Psoas muscle (tissue), 8 donors: Measurements from ENCODE around the gene OR5M10. TPM values are rescaled to one million over a fixed set of nuclear protein-coding genes. Genes with fewer than 3 reads are reported as not detected.

Source experiments
- ATAC-seq, 4 donors: fragments of 200-7000 bp; cut with Tn5 transposase; one replicate each; pipeline ENCODE4 v1.9.1; 2020; ENCODE audit warnings: moderate library complexity in 3 of 4, mild to moderate bottlenecking in 2 of 4
- DNase-seq, 2 donors: peaks; one replicate each; pipeline ENCODE4 v3.0.0-alpha.2; 2020
- H3K27ac ChIP-seq: fragments of 200-600 bp; one replicate; pipeline ENCODE4 v1.8.0; 2022
- H3K27me3 ChIP-seq, 3 donors: fragments of 200-600 bp in 1 of 3; one replicate each; pipeline versions ENCODE4 v1.6.1 to v1.8.0; 2013 to 2022; ENCODE audit warnings: low read length in 2 of 3, mild to moderate bottlenecking in 2 of 3, moderate library complexity in 1 of 3; ENCODE audit not compliant: insufficient read depth in 3 of 3
- H3K36me3 ChIP-seq, 2 donors: fragments of 200-600 bp in 1 of 2; one replicate each; pipeline versions ENCODE4 v1.6.1 to v1.8.0; 2013 to 2022; ENCODE audit warnings: low read depth in 1 of 2, mild to moderate bottlenecking in 1 of 2, moderate library complexity in 1 of 2; ENCODE audit not compliant: insufficient read depth in 1 of 2
- H3K4me1 ChIP-seq: fragments of 200-600 bp; one replicate; pipeline ENCODE4 v1.8.0; 2022
- H3K4me3 ChIP-seq: fragments of 200-600 bp; one replicate; pipeline ENCODE4 v1.8.0; 2022; ENCODE audit warnings: mild to moderate bottlenecking
- H3K9me3 ChIP-seq: fragments of 200-600 bp; one replicate; pipeline ENCODE4 v1.8.0; 2022
- WGBS, 3 donors: extraction: QIAGEN DNeasy Blood & Tissue Kit; methylation state at CpG; one replicate each; pipeline versions ENCODE4 v1.1.6 to v1.1.7; 2013; 5-methylcytosine and 5-hydroxymethylcytosine counted together
- intact Hi-C, 2 donors: fragments of 100-400 bp; cut with DNase I; formaldehyde crosslinking; loops; one replicate each; pipeline versions ENCODE4 v1.11.0 to v1.14.2; 2022
- polyA plus RNA-seq, 3 donors: library from polyadenylated mRNA; stranded (reverse); fragments of 200-250 nt; gene quantifications; one replicate each; pipeline ENCODE4 v1.2.3, GENCODE V29; 2013
- total RNA-seq, 4 donors: library from RNA; stranded (reverse); fragmentation: NEBNext Ultra II Directional in 2 of 4; extraction: Animal tissue kit (Norgen Biotek cat#: 25700) in 2 of 4; gene quantifications; one replicate each; pipeline versions ENCODE4 v1.2.1 to v1.2.4, GENCODE V29; 2021 to 2023
- TF ChIP-seq, protein P1 (sequence below): fragments of 200-600 bp; IDR thresholded peaks from one replicate; pipeline ENCODE4 v1.8.0; 2022; ENCODE audit warnings: antibody characterized with exemption
- donor health status: healthy with polysubstance abuse.
- donor health status: DM: no; HTN: no; CAD: no; lungs with moderate emphysema.
- donor health status: Bipolar disorder and iron deficiency.
- donor health status: healthy.
- donor health status: DM: yes; HTN: yes; CAD: no.
- donor health status: DM: no; HTN: no; CAD: no.
- donor health status: DM: no; HTN: no; CAD: no.
- donor health status: DM: yes; HTN: yes; CAD: no.

OR5M10 gene
- total and polyA plus RNA-seq, 7 donors = not detected

DNA sequence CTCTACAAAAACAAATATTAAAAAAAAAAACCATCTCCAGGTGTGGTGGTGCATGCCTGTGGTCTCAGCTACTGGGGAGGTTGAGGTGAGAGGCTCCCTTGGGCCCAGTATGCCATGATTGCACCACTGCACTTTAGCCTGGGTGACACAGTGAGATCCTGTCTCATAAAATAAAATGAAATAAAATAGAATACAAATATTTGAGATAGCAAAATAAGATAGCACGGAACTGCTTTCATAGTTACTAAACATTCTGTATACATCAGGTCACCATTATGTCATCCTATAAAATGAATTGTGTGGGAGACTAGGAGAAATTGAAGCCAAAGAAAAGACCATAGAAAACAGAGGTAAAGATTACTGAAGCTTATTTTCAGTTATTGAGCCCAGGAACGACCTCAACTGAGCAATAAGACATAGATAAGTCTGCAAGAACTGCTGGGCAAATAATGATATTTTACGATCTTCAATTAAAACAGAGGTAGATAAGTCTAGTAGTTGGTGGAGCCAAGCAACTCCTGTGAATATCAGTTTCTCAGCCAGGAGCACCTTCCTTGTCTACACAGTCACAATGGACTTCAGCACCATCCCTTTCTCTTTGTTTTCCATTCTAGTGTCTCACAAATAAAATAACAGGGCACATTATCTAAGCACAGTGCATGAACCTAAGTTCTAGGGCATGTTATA, 44.3 kb downstream of the OR5M10 start:
- no peaks in the 10 kb centered on the region for H3K36me3 ChIP-seq
- H3K27me3 ChIP-seq = no peaks in the 10 kb centered on the region
- intact Hi-C loops = no loop called here
- no peak overlapping the region for H3K4me3 ChIP-seq
- no peak for ATAC-seq
- no peaks in the 10 kb centered on the region for H3K4me1 ChIP-seq
- TF ChIP-seq, protein P1, sequence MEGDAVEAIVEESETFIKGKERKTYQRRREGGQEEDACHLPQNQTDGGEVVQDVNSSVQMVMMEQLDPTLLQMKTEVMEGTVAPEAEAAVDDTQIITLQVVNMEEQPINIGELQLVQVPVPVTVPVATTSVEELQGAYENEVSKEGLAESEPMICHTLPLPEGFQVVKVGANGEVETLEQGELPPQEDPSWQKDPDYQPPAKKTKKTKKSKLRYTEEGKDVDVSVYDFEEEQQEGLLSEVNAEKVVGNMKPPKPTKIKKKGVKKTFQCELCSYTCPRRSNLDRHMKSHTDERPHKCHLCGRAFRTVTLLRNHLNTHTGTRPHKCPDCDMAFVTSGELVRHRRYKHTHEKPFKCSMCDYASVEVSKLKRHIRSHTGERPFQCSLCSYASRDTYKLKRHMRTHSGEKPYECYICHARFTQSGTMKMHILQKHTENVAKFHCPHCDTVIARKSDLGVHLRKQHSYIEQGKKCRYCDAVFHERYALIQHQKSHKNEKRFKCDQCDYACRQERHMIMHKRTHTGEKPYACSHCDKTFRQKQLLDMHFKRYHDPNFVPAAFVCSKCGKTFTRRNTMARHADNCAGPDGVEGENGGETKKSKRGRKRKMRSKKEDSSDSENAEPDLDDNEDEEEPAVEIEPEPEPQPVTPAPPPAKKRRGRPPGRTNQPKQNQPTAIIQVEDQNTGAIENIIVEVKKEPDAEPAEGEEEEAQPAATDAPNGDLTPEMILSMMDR = no peak
- WGBS, 3 donors = 66 to 70% (median 68%) methylated on average over 3 of the region's 3 CpGs
- no peak for DNase-seq
- H3K9me3 ChIP-seq = no peaks in the 10 kb centered on the region
- H3K27ac ChIP-seq = no peak overlapping the region

DNA sequence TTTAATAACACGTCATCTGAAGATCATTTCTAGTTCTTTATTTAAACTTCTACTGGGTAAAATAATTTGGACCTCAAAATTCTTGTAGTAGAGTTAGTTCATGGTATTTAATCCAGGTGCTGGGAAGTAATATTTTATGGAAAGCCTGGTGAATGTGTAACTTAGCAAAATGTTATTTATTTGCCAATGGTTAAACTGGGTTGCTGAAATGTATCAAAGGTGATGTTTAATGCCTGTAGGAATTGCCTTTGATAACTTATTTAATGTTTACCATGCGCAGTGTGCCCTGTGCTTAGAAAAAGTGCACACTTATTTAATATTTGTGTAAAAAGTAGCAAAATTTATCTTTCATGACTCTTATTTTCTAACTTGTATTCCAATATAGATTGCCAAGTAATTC, 45.7 kb downstream of the OR5M10 start:
- 73 to 76% (median 75%) methylated on average over 2 of the region's 2 CpGs for WGBS, 3 donors
- no peak for DNase-seq
- H3K27ac ChIP-seq = no peak overlapping the region
- intact Hi-C loops = no loop called here
- TF ChIP-seq, protein P1 = no peak
- H3K4me1 ChIP-seq = no peaks in the 10 kb centered on the region
- no peak overlapping the region for H3K4me3 ChIP-seq
- no peaks in the 10 kb centered on the region for H3K9me3 ChIP-seq
- H3K27me3 ChIP-seq = no peaks in the 10 kb centered on the region
- H3K36me3 ChIP-seq = no peaks in the 10 kb centered on the region
- no peak for ATAC-seq

Other genes with a start within 250 kb of the OR5M10 start
- not detected for gene OR8K1, start 231.7 kb downstream of the OR5M10 start, total RNA-seq
- not detected for gene OR8K1, start 231.7 kb downstream of the OR5M10 start, polyA plus RNA-seq
- gene OR8J1, start 223.4 kb downstream of the OR5M10 start, total RNA-seq = not detected
- gene OR8J1, start 223.4 kb downstream of the OR5M10 start, polyA plus RNA-seq = not detected
- not detected for gene OR8U1, start 202.1 kb downstream of the OR5M10 start, total RNA-seq
- gene OR8U1, start 202.1 kb downstream of the OR5M10 start, polyA plus RNA-seq = not detected
- not detected for gene OR5AL1, start 165.0 kb downstream of the OR5M10 start, total RNA-seq
- gene OR5AL1, start 165.0 kb downstream of the OR5M10 start, polyA plus RNA-seq = not detected
- gene OR5M3, start 104.4 kb downstream of the OR5M10 start, total RNA-seq = not detected
- gene OR5M3, start 104.4 kb downstream of the OR5M10 start, polyA plus RNA-seq = not detected
- not detected for gene OR5M8, start 86.4 kb downstream of the OR5M10 start, total RNA-seq
- gene OR5M8, start 86.4 kb downstream of the OR5M10 start, polyA plus RNA-seq = not detected
- gene OR5M11, start 34.5 kb downstream of the OR5M10 start, total RNA-seq = not detected
- gene OR5M11, start 34.5 kb downstream of the OR5M10 start, polyA plus RNA-seq = not detected
- not detected for gene OR5M1, start 37.2 kb upstream of the OR5M10 start, total RNA-seq
- not detected for gene OR5M1, start 37.2 kb upstream of the OR5M10 start, polyA plus RNA-seq
- not detected for gene OR5AP2, start 64.7 kb upstream of the OR5M10 start, total RNA-seq
- gene OR5AP2, start 64.7 kb upstream of the OR5M10 start, polyA plus RNA-seq = not detected
- gene OR5AR1, start 86.0 kb upstream of the OR5M10 start, total RNA-seq = not detected
- gene OR5AR1, start 86.0 kb upstream of the OR5M10 start, polyA plus RNA-seq = not detected
- gene OR9G1, start 121.4 kb upstream of the OR5M10 start, total RNA-seq = not detected
- not detected for gene OR9G1, start 121.4 kb upstream of the OR5M10 start, polyA plus RNA-seq
- gene OR9G4, start 171.0 kb upstream of the OR5M10 start, total RNA-seq = not detected
- gene OR9G4, start 171.0 kb upstream of the OR5M10 start, polyA plus RNA-seq = not detected